Gastroesophageal sphincter (tissue), 4 donors: ENCODE results near the gene STK32C. TPM values are rescaled to one million over a fixed set of nuclear protein-coding genes. Genes with fewer than 3 reads are reported as not detected.
"Not testable (repeated sequence)": the region's sequence is repeated elsewhere in the genome, so short reads cannot be mapped to it uniquely, and the experiment has no call there.

Source experiments
- ATAC-seq: fragments of 150-250 bp; one replicate; pipeline ENCODE4 v1.9.1; 2016; ENCODE audit warnings: mild to moderate bottlenecking, moderate library complexity
- H3K27ac ChIP-seq, 4 donors: fragments of 200-600 bp; sonication (generic) in 3 of 4; 1 replicate in 3 of 4; 2 replicates in 1 of 4; pipeline ENCODE4 v1.5.1; 2016 to 2019
- H3K27me3 ChIP-seq: fragments of 200-600 bp; sonication (generic); one replicate; pipeline ENCODE4 v1.5.1; 2019
- H3K36me3 ChIP-seq, 2 donors: fragments of 200-600 bp; sonication (generic); one replicate each; pipeline ENCODE4 v1.5.1; 2019; ENCODE audit warnings: control low read depth in 1 of 2
- H3K4me1 ChIP-seq, 3 donors: fragments of 200-600 bp; sonication (generic); 1 replicate in 2 of 3; 2 replicates in 1 of 3; pipeline ENCODE4 v1.5.1; 2016 to 2019; ENCODE audit warnings: control low read depth in 2 of 3
- H3K4me3 ChIP-seq, 2 donors: fragments of 200-600 bp; sonication (generic); one replicate each; pipeline ENCODE4 v1.5.1; 2019; ENCODE audit warnings: mild to moderate bottlenecking in 1 of 2, moderate library complexity in 1 of 2
- H3K9me3 ChIP-seq, 3 donors: fragments of 200-600 bp; sonication (generic); one replicate each; pipeline ENCODE4 v1.5.1; 2017 to 2019; ENCODE audit warnings: control low read depth in 2 of 3
- EP300 ChIP-seq: sonication (generic); formaldehyde crosslinking; IDR thresholded peaks from one replicate; pipeline ENCODE4 v1.6.1; 2017; ENCODE audit warnings: antibody characterized with exemption, mild to moderate bottlenecking
- POLR2A ChIP-seq, 2 donors: fragments of 450-650 bp; IDR thresholded peaks; one replicate each; pipeline ENCODE4 v1.6.1; 2017; ENCODE audit warnings: antibody characterized with exemption in 2 of 2, mild to moderate bottlenecking in 2 of 2, moderate library complexity in 1 of 2
- POLR2AphosphoS5 ChIP-seq: sonication (generic); formaldehyde crosslinking; IDR thresholded peaks from one replicate; pipeline ENCODE4 v1.6.1; 2017; ENCODE audit warnings: antibody characterized with exemption
- WGBS, 2 donors: methylation state at CpG; one replicate each; pipeline ENCODE4 v1.1.5; 2018; ENCODE audit warnings: low coverage in 1 of 2; 5-methylcytosine and 5-hydroxymethylcytosine counted together
- total RNA-seq, 4 donors: library from RNA; depleted of rRNA; stranded (reverse); fragments of >200 nt; gene quantifications; one replicate each; pipeline ENCODE4 v1.1.0, GENCODE V29; 2016
- TF ChIP-seq, protein P1 (sequence below), 4 experiments: fragments of 200-600 bp in 2 of 4; fragments of 450-650 bp in 2 of 4; sonication (generic) in 1 of 4; IDR thresholded peaks; one replicate each; pipeline ENCODE4 v1.5.1; 2017 to 2019; ENCODE audit warnings: antibody characterized with exemption in 4 of 4, mild to moderate bottlenecking in 2 of 4, moderate library complexity in 2 of 4

Gene STK32C
- total RNA-seq, 4 donors from 2014 or later = 3.8 to 13.0 (median 5.1) TPM

GRCh38 chr10:132341017-132341416 is 33.3 kb upstream of the STK32C start:
- peaks cover 0 to 83% of the 10 kb centered on the region in 2 donors for H3K36me3 ChIP-seq
- no peaks in the 10 kb centered on the region for H3K9me3 ChIP-seq
- WGBS, 2 donors = 86 to 95% methylated on average over 4 to 5 of the region's 6 CpGs
- TF ChIP-seq EP300 = no peak
- TF ChIP-seq, protein P1, sequence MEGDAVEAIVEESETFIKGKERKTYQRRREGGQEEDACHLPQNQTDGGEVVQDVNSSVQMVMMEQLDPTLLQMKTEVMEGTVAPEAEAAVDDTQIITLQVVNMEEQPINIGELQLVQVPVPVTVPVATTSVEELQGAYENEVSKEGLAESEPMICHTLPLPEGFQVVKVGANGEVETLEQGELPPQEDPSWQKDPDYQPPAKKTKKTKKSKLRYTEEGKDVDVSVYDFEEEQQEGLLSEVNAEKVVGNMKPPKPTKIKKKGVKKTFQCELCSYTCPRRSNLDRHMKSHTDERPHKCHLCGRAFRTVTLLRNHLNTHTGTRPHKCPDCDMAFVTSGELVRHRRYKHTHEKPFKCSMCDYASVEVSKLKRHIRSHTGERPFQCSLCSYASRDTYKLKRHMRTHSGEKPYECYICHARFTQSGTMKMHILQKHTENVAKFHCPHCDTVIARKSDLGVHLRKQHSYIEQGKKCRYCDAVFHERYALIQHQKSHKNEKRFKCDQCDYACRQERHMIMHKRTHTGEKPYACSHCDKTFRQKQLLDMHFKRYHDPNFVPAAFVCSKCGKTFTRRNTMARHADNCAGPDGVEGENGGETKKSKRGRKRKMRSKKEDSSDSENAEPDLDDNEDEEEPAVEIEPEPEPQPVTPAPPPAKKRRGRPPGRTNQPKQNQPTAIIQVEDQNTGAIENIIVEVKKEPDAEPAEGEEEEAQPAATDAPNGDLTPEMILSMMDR (IDR thresholded peaks at IDR 0.05) = no peak
- no peak for TF ChIP-seq POLR2AphosphoS5
- no peak for TF ChIP-seq POLR2A (IDR thresholded peaks at IDR 0.05)
- no peak for ATAC-seq
- no peak overlapping the region for H3K4me3 ChIP-seq
- no peaks in the 10 kb centered on the region for H3K4me1 ChIP-seq
- no peaks in the 10 kb centered on the region for H3K27me3 ChIP-seq
- H3K27ac ChIP-seq = no peak overlapping the region

GRCh38 chr10:132339276-132339675 is 31.5 kb upstream of the STK32C start:
- TF ChIP-seq POLR2AphosphoS5 (no peak), EP300 (no peak), POLR2A (IDR thresholded peaks at IDR 0.05) (no peak)
- TF ChIP-seq, protein P1 (IDR thresholded peaks at IDR 0.05) = no peak
- Histone ChIP-seq H3K9me3 (no peaks in the 10 kb centered on the region), H3K27me3 (no peaks in the 10 kb centered on the region), H3K36me3 (peaks cover 0 to 65% of the 10 kb centered on the region in 2 donors), H3K4me3 (no peak overlapping the region), H3K4me1 (no peaks in the 10 kb centered on the region), H3K27ac (no peak overlapping the region)
- ATAC-seq = no peak
- 90 to 93% methylated on average over 2 to 4 of the region's 11 CpGs for WGBS, 2 donors

GRCh38 chr10:132338876-132339275 is 31.1 kb upstream of the STK32C start:
- no peaks in the 10 kb centered on the region for H3K27me3 ChIP-seq
- 83 to 100% methylated on average over 2 of the region's 10 CpGs for WGBS, 2 donors
- no peak for TF ChIP-seq POLR2A (IDR thresholded peaks at IDR 0.05)
- no peaks in the 10 kb centered on the region for H3K4me1 ChIP-seq
- H3K36me3 ChIP-seq = peaks cover 0 to 63% of the 10 kb centered on the region in 2 donors
- ATAC-seq = no peak
- no peaks in the 10 kb centered on the region for H3K9me3 ChIP-seq
- no peak overlapping the region for H3K4me3 ChIP-seq
- H3K27ac ChIP-seq = no peak overlapping the region

GRCh38 chr10:132337854-132338253 is 30.1 kb upstream of the STK32C start:
- H3K27ac ChIP-seq, H3K27me3 ChIP-seq, H3K4me3 ChIP-seq, H3K9me3 ChIP-seq, ATAC-seq, H3K4me1 ChIP-seq: not testable (repeated sequence)
- peaks cover 0 to 54% of the 10 kb centered on the region in 2 donors for H3K36me3 ChIP-seq
- WGBS, 2 donors = 67 to 100% methylated on average over 1 to 5 of the region's 7 CpGs

- H3K27me3 ChIP-seq = no peaks in the 10 kb centered on the region
Observed at GRCh38 chr10:132336919-132337407, 29.2 kb upstream of the STK32C start.

More at GRCh38 chr10:132336919-132337407, 29.2 kb upstream of the STK32C start:
- H3K4me1 ChIP-seq = peaks cover 0 to 10% (median 5%) of the 10 kb centered on the region in 3 donors
- peak overlapping the region in 3 of 4 donors; percentile 34 to 61 (median 43) for H3K27ac ChIP-seq
- TF ChIP-seq POLR2AphosphoS5 (no peak), POLR2A (IDR thresholded peaks at IDR 0.05) (no peak), EP300 (no peak)
- TF ChIP-seq, protein P1 (IDR thresholded peaks at IDR 0.05) = no peak
- peaks cover 0 to 48% of the 10 kb centered on the region in 2 donors for H3K36me3 ChIP-seq
- WGBS, 2 donors = 33 to 63% methylated on average over 9 to 16 of the region's 19 CpGs
- H3K9me3 ChIP-seq = no peaks in the 10 kb centered on the region
- H3K4me3 ChIP-seq = peak overlapping the region; percentile 30 to 44
- no peak for ATAC-seq
